A549 (cell line): ENCODE data around the gene ATP9B.

Experiments used
- CTCF ChIP-seq: fragments of >200 bp; sonication (Bioruptor Twin); formaldehyde crosslinking; IDR thresholded peaks from 3 replicates; pipeline ENCODE4 v1.5.1; 2016
- PBX3 ChIP-seq: IDR thresholded peaks from 2 replicates; pipeline ENCODE4 v1.6.1; 2012
- POLR2A ChIP-seq: IDR thresholded peaks from 2 replicates; pipeline ENCODE4 v1.6.1; 2012; ENCODE audit warnings: mild to moderate bottlenecking, low read length
- USF2 ChIP-seq: fragments of 450-650 bp; IDR thresholded peaks from 2 replicates; pipeline ENCODE4 v1.6.1; 2014; ENCODE audit warnings: antibody characterized with exemption
- ZSCAN20 ChIP-seq: fragments of 250-450 bp; sonication (Bioruptor Pico); IDR thresholded peaks from 2 replicates; pipeline ENCODE4 v1.8.0; 2022; ENCODE audit warnings: mild to moderate bottlenecking, moderate library complexity

GRCh38 chr18:79395308-79395640 is 326.1 kb downstream of the ATP9B start:
- TF ChIP-seq POLR2A (no peak), CTCF (no peak), USF2 (no peak), ZSCAN20 (CRISPR knock-in tag) (no peak), PBX3 (no peak)
